K562 (cell line): ENCODE data around the gene TP53BP2. TPM values are rescaled to one million over a fixed set of nuclear protein-coding genes. Genes with fewer than 3 reads are reported as not detected.
A peak's percentile ranks its signal among the peaks of the same experiment; 100 is the strongest.

Experiments used
- ATF1 ChIP-seq, 2 experiments: fragments of 450-650 bp in 1 of 2; IDR thresholded peaks; 2 replicates each; pipeline ENCODE4 v1.6.1; 2016; ENCODE audit warnings: missing compliant biosample characterization in 1 of 2, missing genetic modification characterization in 1 of 2
- CTCF ChIP-seq, 3 experiments: IDR thresholded peaks in 2 of 3; conservative IDR thresholded peaks in 1 of 3; 2 replicates each; pipeline ENCODE4 v1.5.1; 2011 to 2012; ENCODE audit warnings: low read length in 3 of 3, mild to moderate bottlenecking in 3 of 3, control low read depth in 2 of 3, improper control_type of control experiment in 1 of 3, inconsistent platforms in 1 of 3, low read depth in 1 of 3, mixed read lengths in 1 of 3, moderate library complexity in 1 of 3; ENCODE audit not compliant: insufficient read depth in 2 of 3
- CTCFL ChIP-seq: IDR thresholded peaks from 2 replicates; pipeline ENCODE4 v1.6.1; 2011; ENCODE audit warnings: borderline replicate concordance, low read depth, mild to moderate bottlenecking, moderate library complexity, low read length; ENCODE audit not compliant: insufficient read depth, poor library complexity, severe bottlenecking
- E2F6 ChIP-seq, 2 experiments: IDR thresholded peaks; 2 replicates each; pipeline ENCODE4 v1.6.1; 2011; ENCODE audit warnings: borderline replicate concordance in 1 of 2, control low read depth in 1 of 2, low read depth in 1 of 2, low read length in 1 of 2, mild to moderate bottlenecking in 1 of 2, mixed read lengths in 1 of 2, moderate library complexity in 1 of 2; ENCODE audit not compliant: insufficient read depth in 1 of 2, insufficient read length in 1 of 2, poor library complexity in 1 of 2, severe bottlenecking in 1 of 2; ENCODE audit errors: extremely low read depth in 1 of 2
- NUFIP1 ChIP-seq: fragments of 450-650 bp; IDR thresholded peaks from 2 replicates; pipeline ENCODE4 v1.6.1; 2018; ENCODE audit not compliant: partially characterized antibody
- PTRF ChIP-seq: fragments of 450-650 bp; IDR thresholded peaks from 2 replicates; pipeline ENCODE4 v1.6.1; 2016; ENCODE audit warnings: mild to moderate bottlenecking, missing genetic modification characterization, missing compliant biosample characterization
- PYGO2 ChIP-seq: fragments of 450-650 bp; IDR thresholded peaks from 2 replicates; pipeline ENCODE4 v1.6.1; 2016; ENCODE audit warnings: mild to moderate bottlenecking, missing genetic modification characterization, moderate library complexity, missing compliant biosample characterization
- RB1 ChIP-seq: fragments of 450-650 bp; IDR thresholded peaks from 2 replicates; pipeline ENCODE4 v1.6.1; 2017; ENCODE audit warnings: low read depth, mild to moderate bottlenecking
- TFAP4 ChIP-seq: sonication (generic); formaldehyde crosslinking; IDR thresholded peaks from 2 replicates; pipeline ENCODE4 v1.8.0; 2022; ENCODE audit warnings: missing genetic modification reagents, mild to moderate bottlenecking, moderate library complexity, borderline replicate concordance
- ZNF609 ChIP-seq: sonication (generic); formaldehyde crosslinking; IDR thresholded peaks from 2 replicates; pipeline ENCODE4 v1.8.1; 2023; ENCODE audit warnings: missing genetic modification reagents, mild to moderate bottlenecking, borderline replicate concordance
- ZNF766 ChIP-seq: fragments of 200-800 bp; sonication (Bioruptor generic); conservative IDR thresholded peaks from 2 replicates; pipeline ENCODE4 v1.6.1; 2016; ENCODE audit warnings: missing genetic modification characterization, missing compliant biosample characterization
- polyA plus RNA-seq, 8 experiments: library from polyadenylated mRNA; depleted of rRNA in 4 of 8; stranded (reverse) in 5 of 8; unstranded in 3 of 8; fragments of >200 nt; fragmentation: Nextera tagmentation in 2 of 8; fragmentation: Illumina TruSeq in 1 of 8; extraction: Ambion mirVana in 2 of 8; extraction: Trizol in 1 of 8; gene quantifications; 2 replicates each; pipeline versions ENCODE4 v1.2.1 to v1.2.3, GENCODE V29; 2011 to 2014; ENCODE audit warnings: inconsistent platforms in 1 of 8, missing spikeins in 1 of 8
- total RNA-seq, 7 experiments: library from RNA; depleted of rRNA in 6 of 7; stranded (reverse); fragments of >200 nt in 6 of 7; fragmentation: Illumina TruSeq in 2 of 7; extraction: Trizol in 2 of 7; gene quantifications; 2 replicates each; pipeline versions ENCODE4 v1.2.1 to v1.2.3, GENCODE V29; 2011 to 2021; ENCODE audit warnings: low replicate concordance in 1 of 7

The TP53BP2 gene
- total and polyA plus RNA-seq, 9 of the 15 experiments (the other 6 are each of a cell fraction or from before 2014, with no cell fraction given): 17.0 to 69.6 (median 40.1) TPM

- TF ChIP-seq PYGO2 (tag) (no peak), RB1 (peak; percentile 86), NUFIP1 (no peak), CTCF (IDR thresholded peaks at IDR 0.05 in 2 of 3, conservative IDR thresholded peaks at IDR 0.05 in 1 of 3; ENCODE audit: insufficient read depth in 2 of 3, low read depth in 1 of 3, low read length in 3 of 3) (peak; percentile 94 to 97 (median 94)), ZNF766 (CRISPR knock-in tag) (no peak), CTCFL (peak; percentile 6), E2F6 (IDR thresholded peaks at IDR 0.05; ENCODE audit: borderline replicate concordance in 1 of 2, extremely low read depth in 1 of 2, insufficient read depth in 1 of 2, insufficient read length in 1 of 2, low read depth in 1 of 2, low read length in 1 of 2, poor library complexity in 1 of 2, severe bottlenecking in 1 of 2) (peak in 1 of 2 experiments; percentile 25), PTRF (no peak), TFAP4 (CRISPR knock-in tag) (peak; percentile 65; the same call in 1 of the 2 replicates), ATF1 (CRISPR knock-in tag; IDR thresholded peaks at IDR 0.05) (no peak), ATF1 (tag; IDR thresholded peaks at IDR 0.05) (0 out of 2 replicates have a peak, but pooled peaks have one; percentile 17), ZNF609 (0 out of 2 replicates have a peak, but pooled peaks have one; percentile 12)
Measured at GRCh38 chr1:223748773-223749733, 96.7 kb downstream of the TP53BP2 start (continued).
